ENCODE measurements around the gene PSMD3. TPM values are rescaled to one million over a fixed set of nuclear protein-coding genes. Genes with fewer than 3 reads are reported as not detected.

Gene PSMD3
- total RNA-seq, 4 donors from 2014 or later, result 62.0 to 158 (median 84.7) TPM

DNA sequence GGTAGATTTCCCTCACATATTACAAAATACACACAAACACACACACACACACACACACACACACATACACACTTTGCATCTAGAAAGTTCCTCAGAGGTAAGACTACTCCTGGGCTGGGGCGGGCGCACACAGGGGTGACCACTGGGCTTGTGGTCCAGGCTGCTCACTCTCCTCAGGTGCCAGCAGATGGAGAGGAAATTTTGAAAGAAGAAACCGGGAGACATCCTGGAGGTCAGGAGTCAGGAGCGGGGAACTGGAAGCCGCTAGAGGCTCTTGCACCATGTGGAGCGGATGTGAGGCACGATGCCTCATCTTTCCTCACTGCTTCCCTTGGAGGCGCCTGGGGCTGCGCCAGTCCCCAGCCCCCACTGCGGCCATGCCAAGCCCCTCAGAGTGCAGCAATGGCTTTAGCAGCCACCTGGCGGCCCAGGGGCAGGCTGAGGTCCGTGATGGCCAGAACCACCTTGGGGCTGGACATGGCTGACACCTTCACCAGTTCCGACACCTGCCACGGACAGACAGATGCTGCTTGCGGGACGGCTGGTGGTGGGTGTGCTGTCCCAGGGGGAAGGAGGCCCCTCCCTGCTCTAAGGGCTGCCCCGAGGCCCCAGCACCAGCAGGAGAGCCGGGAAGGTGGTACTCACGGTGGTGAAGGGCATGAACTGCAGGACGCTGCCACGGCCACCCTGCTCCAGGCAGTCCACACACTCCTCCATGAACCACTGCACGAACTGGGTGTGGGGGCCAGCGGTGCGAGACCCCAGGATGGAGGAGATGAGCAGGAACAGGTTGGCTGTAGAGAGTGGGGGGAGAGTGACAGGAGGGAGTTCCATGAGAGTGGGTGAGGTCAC, 38.8 kb downstream of the PSMD3 start:
- Histone ChIP-seq H3K27me3 (no peaks in the 10 kb centered on the region), H3K9me3 (no peaks in the 10 kb centered on the region), H3K36me3 (no peaks in the 10 kb centered on the region), H3K4me1 (peaks cover 0 to 65% of the 10 kb centered on the region in 2 donors), H3K27ac (peak overlapping the region; percentile 82 to 86), H3K4me3 (no peak overlapping the region)
- TF ChIP-seq, protein P1, sequence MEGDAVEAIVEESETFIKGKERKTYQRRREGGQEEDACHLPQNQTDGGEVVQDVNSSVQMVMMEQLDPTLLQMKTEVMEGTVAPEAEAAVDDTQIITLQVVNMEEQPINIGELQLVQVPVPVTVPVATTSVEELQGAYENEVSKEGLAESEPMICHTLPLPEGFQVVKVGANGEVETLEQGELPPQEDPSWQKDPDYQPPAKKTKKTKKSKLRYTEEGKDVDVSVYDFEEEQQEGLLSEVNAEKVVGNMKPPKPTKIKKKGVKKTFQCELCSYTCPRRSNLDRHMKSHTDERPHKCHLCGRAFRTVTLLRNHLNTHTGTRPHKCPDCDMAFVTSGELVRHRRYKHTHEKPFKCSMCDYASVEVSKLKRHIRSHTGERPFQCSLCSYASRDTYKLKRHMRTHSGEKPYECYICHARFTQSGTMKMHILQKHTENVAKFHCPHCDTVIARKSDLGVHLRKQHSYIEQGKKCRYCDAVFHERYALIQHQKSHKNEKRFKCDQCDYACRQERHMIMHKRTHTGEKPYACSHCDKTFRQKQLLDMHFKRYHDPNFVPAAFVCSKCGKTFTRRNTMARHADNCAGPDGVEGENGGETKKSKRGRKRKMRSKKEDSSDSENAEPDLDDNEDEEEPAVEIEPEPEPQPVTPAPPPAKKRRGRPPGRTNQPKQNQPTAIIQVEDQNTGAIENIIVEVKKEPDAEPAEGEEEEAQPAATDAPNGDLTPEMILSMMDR (IDR thresholded peaks at IDR 0.05), result peak in 1 of 4 experiments; percentile 12
- no peak for TF ChIP-seq POLR2A (IDR thresholded peaks at IDR 0.05)
- peak; percentile 77 to 80 for DNase-seq
- intact Hi-C loops (cut with DNase I; ENCODE audit: low total_unique reads), result loop anchor here (10.0 kb wide), 2 partner anchors 55 to 145 kb away; no protein-coding TSS in a partner anchor

DNA sequence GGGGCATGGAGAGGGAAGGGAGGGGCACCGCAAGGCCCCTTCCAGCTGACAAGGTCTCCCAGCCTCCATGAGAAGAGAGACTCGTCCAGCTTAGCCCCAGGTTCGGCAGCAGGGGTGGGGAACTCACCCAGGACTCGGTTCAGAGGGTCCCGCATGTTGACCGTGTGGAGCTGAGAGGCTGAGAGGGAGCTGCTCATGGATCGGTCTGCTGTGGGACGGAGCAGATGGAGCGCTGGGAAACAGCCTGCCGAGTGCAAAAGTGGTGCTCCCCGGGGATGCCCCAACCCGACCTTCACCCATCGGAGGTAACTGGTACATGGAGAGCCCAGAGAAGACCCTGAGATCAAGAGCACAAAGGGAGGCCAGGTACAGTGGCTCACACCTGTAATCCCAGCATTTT, 39.5 kb downstream of the PSMD3 start:
- TF ChIP-seq, protein P1 (IDR thresholded peaks at IDR 0.05), result no peak
- TF ChIP-seq POLR2A (IDR thresholded peaks at IDR 0.05), result no peak
- DNase-seq, result no peak

GRCh38 chr17:40021451-40021971, 40.9 kb downstream of the PSMD3 start:
- Histone ChIP-seq H3K4me1 (peaks cover 0 to 61% of the 10 kb centered on the region in 2 donors), H3K9me3 (no peaks in the 10 kb centered on the region), H3K27me3 (no peaks in the 10 kb centered on the region), H3K27ac (peak overlapping the region; percentile 82 to 86), H3K4me3 (no peak overlapping the region), H3K36me3 (no peaks in the 10 kb centered on the region)
- peak; percentile 59 to 61 for DNase-seq
- intact Hi-C loops (cut with DNase I; ENCODE audit: low total_unique reads), result no loop called here
- TF ChIP-seq, protein P1 (IDR thresholded peaks at IDR 0.05), result no peak
- no peak for TF ChIP-seq POLR2A (IDR thresholded peaks at IDR 0.05)

More for the DNA sequence above, 39.5 kb downstream of the PSMD3 start:
- intact Hi-C loops (cut with DNase I; ENCODE audit: low total_unique reads), result no loop called here
- Histone ChIP-seq H3K4me3 (no peak overlapping the region), H3K9me3 (no peaks in the 10 kb centered on the region), H3K27ac (peak overlapping the region; percentile 82 to 86), H3K4me1 (peaks cover 0 to 65% of the 10 kb centered on the region in 2 donors), H3K36me3 (no peaks in the 10 kb centered on the region), H3K27me3 (no peaks in the 10 kb centered on the region)

- Histone ChIP-seq H3K27ac (peak overlapping the region; percentile 82 to 86), H3K4me1 (peaks cover 0 to 54% of the 10 kb centered on the region in 2 donors), H3K36me3 (no peaks in the 10 kb centered on the region), H3K9me3 (no peaks in the 10 kb centered on the region), H3K4me3 (no peak overlapping the region), H3K27me3 (no peaks in the 10 kb centered on the region)
- intact Hi-C loops (cut with DNase I; ENCODE audit: low total_unique reads), result no loop called here
- no peak for DNase-seq
- TF ChIP-seq, protein P1 (IDR thresholded peaks at IDR 0.05), result no peak
- TF ChIP-seq POLR2A (IDR thresholded peaks at IDR 0.05), result no peak
These were observed 41.9 kb downstream of the PSMD3 start for GRCh38 chr17:40022497-40022896.

GRCh38 chr17:40022961-40023541, 42.4 kb downstream of the PSMD3 start:
- TF ChIP-seq POLR2A (IDR thresholded peaks at IDR 0.05), result no peak
- TF ChIP-seq, protein P1 (IDR thresholded peaks at IDR 0.05), result no peak
- Histone ChIP-seq H3K4me1 (peaks cover 0 to 48% of the 10 kb centered on the region in 2 donors), H3K27me3 (no peaks in the 10 kb centered on the region), H3K4me3 (no peak overlapping the region), H3K9me3 (no peaks in the 10 kb centered on the region), H3K36me3 (no peaks in the 10 kb centered on the region), H3K27ac (peak overlapping the region in 1 of 2 donors; percentile 86)
- intact Hi-C loops (cut with DNase I; ENCODE audit: low total_unique reads), result no loop called here
- DNase-seq, result no peak
